Inflammatory macrophage treated with lipopolysaccharide for 4 hours (primary cell): Measurements from ENCODE around the gene BLOC1S4.
"Not testable (repeated sequence)": the region's sequence is repeated elsewhere in the genome, so short reads cannot be mapped to it uniquely, and the experiment has no call there.

ENCODE experiments used
- DNase-seq: peaks from one replicate; pipeline ENCODE4 v3.0.0-alpha.2; 2020

The BLOC1S4 gene

GRCh38 chr4:6719611-6720179, 3.7 kb downstream of the BLOC1S4 start:
- DNase-seq: no peak

GRCh38 chr4:6720202-6720699, 4.3 kb downstream of the BLOC1S4 start:
- peak; percentile 70 for DNase-seq

GRCh38 chr4:6721121-6721520, 5.1 kb downstream of the BLOC1S4 start:
- no peak for DNase-seq

GRCh38 chr4:6722891-6723290, 6.9 kb downstream of the BLOC1S4 start:
- DNase-seq: no peak

- DNase-seq: no peak
Observed at GRCh38 chr4:6723851-6724250, 7.9 kb downstream of the BLOC1S4 start.

GRCh38 chr4:6724421-6725111, 8.6 kb downstream of the BLOC1S4 start:
- DNase-seq: no peak

- DNase-seq: not testable (repeated sequence)
Observed at GRCh38 chr4:6725427-6725961, 9.5 kb downstream of the BLOC1S4 start.

GRCh38 chr4:6727081-6727942, 11.3 kb downstream of the BLOC1S4 start:
- no peak for DNase-seq

- no peak for DNase-seq
Observed at GRCh38 chr4:6727943-6728250, 11.9 kb downstream of the BLOC1S4 start.

GRCh38 chr4:6728320-6729029, 12.5 kb downstream of the BLOC1S4 start:
- no peak for DNase-seq

- DNase-seq: peak; percentile 65
Observed at GRCh38 chr4:6730603-6731317, 14.8 kb downstream of the BLOC1S4 start.

- no peak for DNase-seq
Observed at GRCh38 chr4:6731318-6731675, 15.3 kb downstream of the BLOC1S4 start.

- no peak for DNase-seq
Observed at GRCh38 chr4:6731780-6732179, 15.8 kb downstream of the BLOC1S4 start.

GRCh38 chr4:6732441-6733357, 16.7 kb downstream of the BLOC1S4 start:
- peak; percentile 86 for DNase-seq

GRCh38 chr4:6733358-6734164, 17.6 kb downstream of the BLOC1S4 start:
- DNase-seq: no peak

GRCh38 chr4:6734165-6734786, 18.3 kb downstream of the BLOC1S4 start:
- DNase-seq: peak; percentile 27

- no peak for DNase-seq
Observed at GRCh38 chr4:6739920-6740319, 23.9 kb downstream of the BLOC1S4 start.

GRCh38 chr4:6740347-6740746, 24.4 kb downstream of the BLOC1S4 start:
- DNase-seq: no peak

- no peak for DNase-seq
Observed at GRCh38 chr4:6742507-6742906, 26.5 kb downstream of the BLOC1S4 start.

GRCh38 chr4:6742989-6743388, 27.0 kb downstream of the BLOC1S4 start:
- no peak for DNase-seq
